GM18520 (cell line): ENCODE results near the gene CMTM7.

Source experiments
- ATAC-seq: cut with Tn5 transposase; IDR thresholded peaks from one replicate; pipeline ENCODE4 v1.9.1; 2021; ENCODE audit not compliant: unreplicated experiment

CMTM7 gene

GRCh38 chr3:32484436-32484835 lies 92.8 kb downstream of the CMTM7 start:
- ATAC-seq: no peak

- no peak for ATAC-seq
Measured at GRCh38 chr3:32487781-32488473, 96.3 kb downstream of the CMTM7 start.

GRCh38 chr3:32488474-32489008 lies 96.9 kb downstream of the CMTM7 start:
- ATAC-seq: no peak

GRCh38 chr3:32492684-32493436 lies 101.2 kb downstream of the CMTM7 start:
- ATAC-seq: peak; percentile 50

- ATAC-seq: peak; percentile 76
Measured at GRCh38 chr3:32493437-32494414, 102.1 kb downstream of the CMTM7 start.

GRCh38 chr3:32495085-32495484 lies 103.4 kb downstream of the CMTM7 start:
- no peak for ATAC-seq

- ATAC-seq: no peak
Measured at GRCh38 chr3:32495609-32496008, 104.0 kb downstream of the CMTM7 start.

GRCh38 chr3:32498252-32498651 lies 106.6 kb downstream of the CMTM7 start:
- ATAC-seq: no peak

GRCh38 chr3:32498992-32499391 lies 107.3 kb downstream of the CMTM7 start:
- ATAC-seq: no peak

GRCh38 chr3:32499585-32499984 lies 107.9 kb downstream of the CMTM7 start:
- no peak for ATAC-seq

GRCh38 chr3:32500231-32500630 lies 108.6 kb downstream of the CMTM7 start:
- no peak for ATAC-seq

GRCh38 chr3:32500880-32501782 lies 109.5 kb downstream of the CMTM7 start:
- ATAC-seq: no peak

GRCh38 chr3:32501783-32502117 lies 110.1 kb downstream of the CMTM7 start:
- peak; percentile 0 for ATAC-seq

- peak; percentile 36 for ATAC-seq
Measured at GRCh38 chr3:32502118-32502945, 110.7 kb downstream of the CMTM7 start, which contains the start of gene CMTM6. Gene CMTM6, minus strand, starts transcription at chr3:32502852. Its CDS starts 107 bp downstream, at chr3:32502745.

GRCh38 chr3:32502946-32503286 lies 111.3 kb downstream of the CMTM7 start:
- no peak for ATAC-seq
